ENCODE measurements around the gene GALNT6.

Gene GALNT6

GRCh38 chr12:51406859-51407258 is 15.7 kb upstream of the GALNT6 start:
- in situ Hi-C loops (cut with HindIII; ENCODE audit: low sequenced_read_pairs), result no loop called here

GRCh38 chr12:51406290-51406689 is 15.1 kb upstream of the GALNT6 start:
- in situ Hi-C loops (cut with HindIII; ENCODE audit: low sequenced_read_pairs), result no loop called here

- in situ Hi-C loops (cut with HindIII; ENCODE audit: low sequenced_read_pairs), result no loop called here
Measured at GRCh38 chr12:51405801-51406207, 14.6 kb upstream of the GALNT6 start.

- in situ Hi-C loops (cut with HindIII; ENCODE audit: low sequenced_read_pairs), result no loop called here
Measured at GRCh38 chr12:51404627-51405026, 13.4 kb upstream of the GALNT6 start.

GRCh38 chr12:51403681-51404136 is 12.5 kb upstream of the GALNT6 start:
- in situ Hi-C loops (cut with HindIII; ENCODE audit: low sequenced_read_pairs), result no loop called here

GRCh38 chr12:51403159-51403558 is 12.0 kb upstream of the GALNT6 start:
- in situ Hi-C loops (cut with HindIII; ENCODE audit: low sequenced_read_pairs), result no loop called here

- in situ Hi-C loops (cut with HindIII; ENCODE audit: low sequenced_read_pairs), result no loop called here
Measured at GRCh38 chr12:51401900-51402299, 10.7 kb upstream of the GALNT6 start.

GRCh38 chr12:51401486-51401885 is 10.3 kb upstream of the GALNT6 start:
- in situ Hi-C loops (cut with HindIII; ENCODE audit: low sequenced_read_pairs), result no loop called here

GRCh38 chr12:51401020-51401419 is 9.8 kb upstream of the GALNT6 start:
- in situ Hi-C loops (cut with HindIII; ENCODE audit: low sequenced_read_pairs), result no loop called here

- in situ Hi-C loops (cut with HindIII; ENCODE audit: low sequenced_read_pairs), result no loop called here
Measured at GRCh38 chr12:51399891-51400290, 8.7 kb upstream of the GALNT6 start.

- in situ Hi-C loops (cut with HindIII; ENCODE audit: low sequenced_read_pairs), result no loop called here
Measured at GRCh38 chr12:51397670-51398069, 6.5 kb upstream of the GALNT6 start.

- in situ Hi-C loops (cut with HindIII; ENCODE audit: low sequenced_read_pairs), result no loop called here
Measured at GRCh38 chr12:51395283-51396230, 4.4 kb upstream of the GALNT6 start.

GRCh38 chr12:51393676-51394545 is 2.7 kb upstream of the GALNT6 start:
- in situ Hi-C loops (cut with HindIII; ENCODE audit: low sequenced_read_pairs), result no loop called here

GRCh38 chr12:51392556-51393237 is 1.5 kb upstream of the GALNT6 start:
- in situ Hi-C loops (cut with HindIII; ENCODE audit: low sequenced_read_pairs), result no loop called here

- in situ Hi-C loops (cut with HindIII; ENCODE audit: low sequenced_read_pairs), result no loop called here
Measured at GRCh38 chr12:51390891-51391282, 319 bp downstream of the GALNT6 start.

GRCh38 chr12:51390457-51390856 is 749 bp downstream of the GALNT6 start:
- in situ Hi-C loops (cut with HindIII; ENCODE audit: low sequenced_read_pairs), result no loop called here

- in situ Hi-C loops (cut with HindIII; ENCODE audit: low sequenced_read_pairs), result no loop called here
Measured at GRCh38 chr12:51389302-51389999, 1.8 kb downstream of the GALNT6 start.

GRCh38 chr12:51388846-51389245 is 2.4 kb downstream of the GALNT6 start:
- in situ Hi-C loops (cut with HindIII; ENCODE audit: low sequenced_read_pairs), result no loop called here

- in situ Hi-C loops (cut with HindIII; ENCODE audit: low sequenced_read_pairs), result no loop called here
Measured at GRCh38 chr12:51388069-51388799, 3.0 kb downstream of the GALNT6 start.

GRCh38 chr12:51386351-51386750 is 4.9 kb downstream of the GALNT6 start:
- in situ Hi-C loops (cut with HindIII; ENCODE audit: low sequenced_read_pairs), result no loop called here

Data from endothelial cell of hepatic sinusoid (primary cell).